GM12878 (cell line): ENCODE data around the gene NAP1L4. TPM values are rescaled to one million over a fixed set of nuclear protein-coding genes. Genes with fewer than 3 reads are reported as not detected.

Source experiments
- ATAC-seq: fragments of 200-7000 bp; cut with Tn5 transposase; 3 replicates; pipeline ENCODE4 v1.9.1; 2020; ENCODE audit warnings: mild to moderate bottlenecking, moderate library complexity
- BruUV-seq: library from RNA; stranded (reverse); fragments of 400-500 nt; replicated peaks from 2 replicates; lab custom pipeline; 2021; lab: Mats Ljungman, UMichigan
- CTCF ChIA-PET: fragments of 300-600 bp; sonication (Branson Sonifier 250); formaldehyde crosslinking; extraction: SDS; loops from one replicate; lab custom pipeline; 2021; ENCODE audit warnings: inconsistent platforms; lab: Yijun Ruan, JAX
- POLR2A ChIA-PET: fragments of 350-600 bp; formaldehyde crosslinking; extraction: SDS; loops from one replicate; lab custom pipeline; 2021; ENCODE audit warnings: inconsistent platforms; lab: Charles Lee
- RAD21 ChIA-PET: fragments of 300-600 bp; sonication (Branson Sonifier 250); formaldehyde crosslinking; loops from one replicate; lab custom pipeline; 2023; ENCODE audit warnings: antibody characterized with exemption; ENCODE audit not compliant: unreplicated experiment; lab: Charles Lee
- SMC1A ChIA-PET: fragments of 300-600 bp; sonication (Branson Sonifier 250); formaldehyde crosslinking; loops from one replicate; lab custom pipeline; 2023; ENCODE audit not compliant: unreplicated experiment, uncharacterized antibody; lab: Charles Lee
- DNase-seq: peaks from one replicate; pipeline ENCODE4 v3.0.0-alpha.2; 2011; ENCODE audit warnings: low read depth, low spot score
- FAIRE-seq: peaks from 3 replicates; lab custom pipeline; 2011; peaks lifted over from hg19 to GRCh38; lab: Jason Lieb, UNC
- H2AFZ ChIP-seq: 2 replicates; pipeline ENCODE4 v1.6.0; 2011; ENCODE audit warnings: low read depth, low read length, control low read depth; ENCODE audit not compliant: control insufficient read depth
- H3K27ac ChIP-seq: 2 replicates; pipeline ENCODE4 v1.5.1; 2011; ENCODE audit warnings: control low read depth; ENCODE audit not compliant: control insufficient read depth, insufficient read depth
- H3K27me3 ChIP-seq, 2 experiments: replicated peaks in 1 of 2; 2 replicates each; pipeline versions ENCODE4 v1.6.0 to v1.6.1; 2011; ENCODE audit warnings: low read length in 1 of 2; ENCODE audit not compliant: control insufficient read depth in 2 of 2, insufficient read depth in 2 of 2
- H3K36me3 ChIP-seq, 2 experiments: 2 replicates each; pipeline ENCODE4 v1.5.1; 2011; ENCODE audit warnings: low read length in 1 of 2; ENCODE audit not compliant: control insufficient read depth in 2 of 2, insufficient read depth in 2 of 2
- H3K4me1 ChIP-seq: 2 replicates; pipeline ENCODE4 v1.6.1; 2011; ENCODE audit warnings: mild to moderate bottlenecking, low read length, moderate library complexity, mixed read lengths; ENCODE audit not compliant: control insufficient read depth, insufficient read depth
- H3K4me2 ChIP-seq: 2 replicates; pipeline ENCODE4 v1.6.0; 2011; ENCODE audit warnings: control low read depth; ENCODE audit not compliant: control insufficient read depth, insufficient read depth
- H3K4me3 ChIP-seq: fragments of 200-600 bp; sonication (generic); 2 replicates; pipeline ENCODE4 v1.5.1; 2016
- H3K79me2 ChIP-seq: 2 replicates; pipeline ENCODE4 v1.6.0; 2011; ENCODE audit warnings: low read length; ENCODE audit not compliant: control insufficient read depth, insufficient read depth
- H3K9ac ChIP-seq: 2 replicates; pipeline ENCODE4 v1.8.0; 2011; ENCODE audit warnings: low read length, control low read depth, mixed read lengths; ENCODE audit not compliant: control insufficient read depth, insufficient read depth
- H3K9me3 ChIP-seq: replicated peaks from 3 replicates; pipeline ENCODE4 v1.5.1; 2011; ENCODE audit warnings: mild to moderate bottlenecking, low read length; ENCODE audit not compliant: control insufficient read depth, insufficient read depth
- H4K20me1 ChIP-seq: 2 replicates; pipeline ENCODE4 v1.6.0; 2011; ENCODE audit not compliant: control insufficient read depth, insufficient read depth
- BMI1 ChIP-seq: fragments of 450-650 bp; IDR thresholded peaks from 2 replicates; pipeline ENCODE4 v1.6.1; 2016; ENCODE audit warnings: mild to moderate bottlenecking, moderate library complexity, borderline replicate concordance
- CBX3 ChIP-seq: fragments of 200-600 bp; sonication (generic); IDR thresholded peaks from 2 replicates; pipeline ENCODE4 v1.6.1; 2016; ENCODE audit warnings: low read depth, borderline replicate concordance
- CREM ChIP-seq: IDR thresholded peaks from 2 replicates; pipeline ENCODE4 v1.6.1; 2014; ENCODE audit warnings: antibody characterized with exemption, low read depth
- NBN ChIP-seq: fragments of 450-650 bp; IDR thresholded peaks from 2 replicates; pipeline ENCODE4 v1.6.1; 2016
- NRF1 ChIP-seq: conservative IDR thresholded peaks from 2 replicates; pipeline ENCODE4 v1.6.1; 2011; ENCODE audit warnings: mild to moderate bottlenecking, low read depth, low read length, improper control_type of control experiment
- SIN3A ChIP-seq: IDR thresholded peaks from 2 replicates; pipeline ENCODE4 v1.6.1; 2012; ENCODE audit warnings: low read depth, low read length, improper control_type of control experiment
- SP1 ChIP-seq: IDR thresholded peaks from one replicate; pipeline ENCODE4 v1.6.1; 2011; ENCODE audit warnings: low read depth, low read length
- TBL1XR1 ChIP-seq: IDR thresholded peaks from 2 replicates; pipeline ENCODE4 v1.6.1; 2012; ENCODE audit warnings: low read depth, low read length, improper control_type of control experiment
- YBX1 ChIP-seq: fragments of 450-650 bp; IDR thresholded peaks from 2 replicates; pipeline ENCODE4 v1.6.1; 2016; ENCODE audit warnings: antibody characterized with exemption
- ZNF274 ChIP-seq: IDR thresholded peaks from one replicate; pipeline ENCODE4 v1.8.0; 2011; ENCODE audit not compliant: insufficient read length, insufficient read depth
- WGBS: methylation state at CpG from one replicate; pipeline ENCODE4 v1.1.6; 2016; ENCODE audit warnings: low lambda C conversion rate; ENCODE audit not compliant: insufficient replicate concordance, insufficient coverage; ENCODE audit errors: missing lambda C conversion rate; 5-methylcytosine and 5-hydroxymethylcytosine counted together
- in situ Hi-C: fragments of 300-500 bp; cut with MboI; formaldehyde crosslinking; loops from 9 replicates; pipeline ENCODE4 v1.14.3; 2018; ENCODE audit warnings: mixed read lengths
- intact Hi-C: fragments of 100-400 bp; cut with micrococcal nuclease; formaldehyde crosslinking; loops from one replicate; pipeline ENCODE4 v1.14.2; 2022; ENCODE audit not compliant: unreplicated experiment
- polyA plus RNA-seq, 11 experiments: library from polyadenylated mRNA; depleted of rRNA in 4 of 11; unstranded in 6 of 11; stranded (reverse) in 5 of 11; fragments of >200 nt; fragmentation: Nextera tagmentation in 4 of 11; fragmentation: Illumina TruSeq in 1 of 11; extraction: Ambion mirVana in 4 of 11; extraction: Trizol in 1 of 11; gene quantifications; 1 replicate in 1 of 11; 2 replicates in 10 of 11; pipeline versions ENCODE4 v1.2.1 to v1.2.3, GENCODE V29; 2011 to 2016; ENCODE audit warnings: inconsistent platforms in 2 of 11, missing spikeins in 2 of 11, low read depth in 1 of 11
- total RNA-seq, 4 experiments: library from RNA; depleted of rRNA in 3 of 4; stranded (reverse); fragments of >200 nt in 3 of 4; fragmentation: Illumina TruSeq in 1 of 4; extraction: Trizol in 1 of 4; gene quantifications; 2 replicates each; pipeline versions ENCODE4 v1.2.1 to v1.2.3, GENCODE V29; 2013 to 2021
- TF ChIP-seq, protein P1 (sequence below): IDR thresholded peaks from 2 replicates; pipeline ENCODE4 v1.6.1; 2012; ENCODE audit warnings: mild to moderate bottlenecking, low read depth, low read length
- TF ChIP-seq, protein P2 (sequence below): IDR thresholded peaks from 2 replicates; pipeline ENCODE4 v1.6.1; 2011; ENCODE audit warnings: borderline replicate concordance, low read depth, mild to moderate bottlenecking, moderate library complexity, mixed read lengths, low read length; ENCODE audit not compliant: insufficient read depth; ENCODE audit errors: extremely low read length
- TF ChIP-seq, protein P3 (sequence below): IDR thresholded peaks from 2 replicates; pipeline ENCODE4 v1.6.1; 2011; ENCODE audit warnings: mild to moderate bottlenecking, low read depth, low read length, moderate library complexity; ENCODE audit not compliant: insufficient replicate concordance

Gene NAP1L4
- total and polyA plus RNA-seq, 10 of the 15 experiments (the other 5 are each of a cell fraction or from before 2014, with no cell fraction given), result 24.8 to 198 (median 114) TPM

DNA sequence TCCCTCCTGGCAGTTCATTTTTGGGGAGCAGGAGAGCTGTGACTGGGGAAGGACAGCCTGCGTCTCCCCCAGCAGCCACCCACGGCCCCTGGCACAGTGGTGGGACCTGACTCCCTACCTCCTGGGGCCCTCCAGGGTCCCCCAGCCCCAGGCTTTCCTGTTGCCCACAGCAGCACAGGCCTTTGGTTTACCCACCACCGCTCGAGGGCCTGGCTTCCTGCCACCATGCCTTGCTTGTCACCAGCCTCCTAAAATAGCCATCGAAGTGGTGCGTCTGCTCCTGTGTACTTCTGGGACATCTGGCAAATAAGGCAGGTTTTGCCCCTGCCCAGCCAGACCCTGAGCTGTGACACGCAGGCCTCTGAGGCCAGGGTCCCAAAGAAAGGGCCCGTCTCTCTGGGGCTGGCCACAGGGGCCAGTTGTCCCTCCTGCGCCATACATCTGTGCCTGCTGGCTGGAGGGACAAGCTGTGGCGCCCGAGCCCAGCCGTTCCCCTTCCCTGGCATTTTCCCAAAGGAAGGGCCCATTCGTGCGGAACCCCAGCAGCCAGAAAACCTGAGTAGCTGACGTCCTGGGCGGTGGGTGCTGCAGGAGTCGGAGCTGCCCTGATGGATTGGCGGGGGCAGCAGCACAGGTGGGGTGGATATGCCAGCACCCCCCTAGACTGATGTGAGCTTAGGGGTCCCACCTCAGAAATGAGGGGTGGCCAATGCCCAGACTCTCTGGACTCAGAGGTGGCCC lies 77.5 kb downstream of the NAP1L4 start:
- RAD21 ChIA-PET, result no interaction called here
- Histone ChIP-seq H3K27me3 (no peaks in the 10 kb centered on the region), H4K20me1 (no peaks in the 10 kb centered on the region), H3K4me1 (no peaks in the 10 kb centered on the region), H3K9ac (no peak overlapping the region), H2AFZ (no peak overlapping the region), H3K4me2 (no peak overlapping the region), H3K36me3 (no peaks in the 10 kb centered on the region), H3K4me3 (no peak overlapping the region), H3K9me3 (no peaks in the 10 kb centered on the region), H3K27ac (no peak overlapping the region), H3K79me2 (no peaks in the 10 kb centered on the region)
- ATAC-seq (no peak), DNase-seq (no peak), FAIRE-seq (no peak)
- POLR2A ChIA-PET, result no interaction called here
- WGBS, result 55% methylated on average over 18 of the region's 18 CpGs
- no TSS peak for BruUV-seq
- CTCF ChIA-PET, result no interaction called here
- TF ChIP-seq, protein P1, sequence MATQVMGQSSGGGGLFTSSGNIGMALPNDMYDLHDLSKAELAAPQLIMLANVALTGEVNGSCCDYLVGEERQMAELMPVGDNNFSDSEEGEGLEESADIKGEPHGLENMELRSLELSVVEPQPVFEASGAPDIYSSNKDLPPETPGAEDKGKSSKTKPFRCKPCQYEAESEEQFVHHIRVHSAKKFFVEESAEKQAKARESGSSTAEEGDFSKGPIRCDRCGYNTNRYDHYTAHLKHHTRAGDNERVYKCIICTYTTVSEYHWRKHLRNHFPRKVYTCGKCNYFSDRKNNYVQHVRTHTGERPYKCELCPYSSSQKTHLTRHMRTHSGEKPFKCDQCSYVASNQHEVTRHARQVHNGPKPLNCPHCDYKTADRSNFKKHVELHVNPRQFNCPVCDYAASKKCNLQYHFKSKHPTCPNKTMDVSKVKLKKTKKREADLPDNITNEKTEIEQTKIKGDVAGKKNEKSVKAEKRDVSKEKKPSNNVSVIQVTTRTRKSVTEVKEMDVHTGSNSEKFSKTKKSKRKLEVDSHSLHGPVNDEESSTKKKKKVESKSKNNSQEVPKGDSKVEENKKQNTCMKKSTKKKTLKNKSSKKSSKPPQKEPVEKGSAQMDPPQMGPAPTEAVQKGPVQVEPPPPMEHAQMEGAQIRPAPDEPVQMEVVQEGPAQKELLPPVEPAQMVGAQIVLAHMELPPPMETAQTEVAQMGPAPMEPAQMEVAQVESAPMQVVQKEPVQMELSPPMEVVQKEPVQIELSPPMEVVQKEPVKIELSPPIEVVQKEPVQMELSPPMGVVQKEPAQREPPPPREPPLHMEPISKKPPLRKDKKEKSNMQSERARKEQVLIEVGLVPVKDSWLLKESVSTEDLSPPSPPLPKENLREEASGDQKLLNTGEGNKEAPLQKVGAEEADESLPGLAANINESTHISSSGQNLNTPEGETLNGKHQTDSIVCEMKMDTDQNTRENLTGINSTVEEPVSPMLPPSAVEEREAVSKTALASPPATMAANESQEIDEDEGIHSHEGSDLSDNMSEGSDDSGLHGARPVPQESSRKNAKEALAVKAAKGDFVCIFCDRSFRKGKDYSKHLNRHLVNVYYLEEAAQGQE, result no peak
- TF ChIP-seq TBL1XR1, result no peak
- TF ChIP-seq SIN3A, result no peak
- TF ChIP-seq, protein P2, sequence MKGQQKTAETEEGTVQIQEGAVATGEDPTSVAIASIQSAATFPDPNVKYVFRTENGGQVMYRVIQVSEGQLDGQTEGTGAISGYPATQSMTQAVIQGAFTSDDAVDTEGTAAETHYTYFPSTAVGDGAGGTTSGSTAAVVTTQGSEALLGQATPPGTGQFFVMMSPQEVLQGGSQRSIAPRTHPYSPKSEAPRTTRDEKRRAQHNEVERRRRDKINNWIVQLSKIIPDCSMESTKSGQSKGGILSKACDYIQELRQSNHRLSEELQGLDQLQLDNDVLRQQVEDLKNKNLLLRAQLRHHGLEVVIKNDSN, result no peak
- TF ChIP-seq ZNF274, result no peak
- no peak for TF ChIP-seq CBX3
- TF ChIP-seq NRF1, result no peak
- no peak for TF ChIP-seq CREM
- TF ChIP-seq, protein P3, sequence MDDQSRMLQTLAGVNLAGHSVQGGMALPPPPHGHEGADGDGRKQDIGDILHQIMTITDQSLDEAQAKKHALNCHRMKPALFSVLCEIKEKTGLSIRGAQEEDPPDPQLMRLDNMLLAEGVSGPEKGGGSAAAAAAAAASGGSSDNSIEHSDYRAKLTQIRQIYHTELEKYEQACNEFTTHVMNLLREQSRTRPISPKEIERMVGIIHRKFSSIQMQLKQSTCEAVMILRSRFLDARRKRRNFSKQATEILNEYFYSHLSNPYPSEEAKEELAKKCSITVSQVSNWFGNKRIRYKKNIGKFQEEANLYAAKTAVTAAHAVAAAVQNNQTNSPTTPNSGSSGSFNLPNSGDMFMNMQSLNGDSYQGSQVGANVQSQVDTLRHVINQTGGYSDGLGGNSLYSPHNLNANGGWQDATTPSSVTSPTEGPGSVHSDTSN, result no peak
- TF ChIP-seq SP1, result no peak
- TF ChIP-seq BMI1, result no peak
- TF ChIP-seq NBN, result no peak
- no peak for TF ChIP-seq YBX1
- SMC1A ChIA-PET, result no interaction called here
- in situ Hi-C loops (no loop called here), intact Hi-C loops (no loop called here)
